Activated CD4-positive, alpha-beta T cell treated with anti-CD3 and anti-CD28 coated beads, Interleukin-2, amount 50 U/mL, for 16 hours (primary cell): ENCODE data around the gene PITPNM1.
A peak's percentile ranks its signal among the peaks of the same experiment; 100 is the strongest.
"Not testable (repeated sequence)": the region's sequence is repeated elsewhere in the genome, so short reads cannot be mapped to it uniquely, and the experiment has no call there.

Experiments used
- DNase-seq: peaks from one replicate; pipeline ENCODE4 v3.0.0-alpha.2; 2020

The PITPNM1 gene

DNA sequence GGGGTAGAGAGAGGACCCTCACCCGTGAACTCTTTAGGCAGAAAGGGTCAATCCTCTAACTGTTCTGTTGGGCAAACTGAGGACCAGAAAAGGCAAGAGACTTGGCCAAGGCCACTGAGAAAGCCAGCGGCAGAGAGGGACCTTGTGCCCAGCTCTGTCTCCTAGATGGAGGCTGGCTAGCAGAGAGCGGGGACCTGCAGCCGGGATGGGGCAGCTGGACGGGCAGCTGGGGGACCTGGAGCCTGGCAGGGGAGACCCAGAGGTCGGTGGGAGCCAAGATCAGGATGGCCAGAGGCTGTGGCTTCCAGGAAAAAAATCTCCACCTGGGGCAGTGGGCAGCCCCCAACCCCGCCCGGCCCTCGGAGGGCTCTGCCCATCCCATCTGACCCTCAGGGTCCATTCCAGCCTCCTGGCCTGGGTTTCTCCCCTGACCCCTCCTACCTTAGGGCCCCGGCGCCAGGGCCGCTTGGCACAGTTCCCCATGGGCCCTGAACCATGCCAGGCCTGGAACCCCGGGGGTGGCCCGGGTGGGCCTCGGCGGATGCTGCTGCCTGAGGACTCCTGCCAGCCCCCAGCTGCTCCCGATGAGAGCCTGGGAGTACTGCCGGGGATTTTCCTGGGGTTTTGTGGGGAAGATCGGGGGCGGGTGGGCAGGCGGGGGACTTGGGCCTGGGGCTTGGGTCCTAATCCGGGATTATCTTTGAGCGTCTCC lies 17.8 kb upstream of the PITPNM1 start, which contains the start of gene CABP2:
CABP2 (minus strand) TSS at position 603 of the 712 bp plus-strand sequence; CDS start at position 483, 120 bp downstream.
- no peak for DNase-seq

DNA sequence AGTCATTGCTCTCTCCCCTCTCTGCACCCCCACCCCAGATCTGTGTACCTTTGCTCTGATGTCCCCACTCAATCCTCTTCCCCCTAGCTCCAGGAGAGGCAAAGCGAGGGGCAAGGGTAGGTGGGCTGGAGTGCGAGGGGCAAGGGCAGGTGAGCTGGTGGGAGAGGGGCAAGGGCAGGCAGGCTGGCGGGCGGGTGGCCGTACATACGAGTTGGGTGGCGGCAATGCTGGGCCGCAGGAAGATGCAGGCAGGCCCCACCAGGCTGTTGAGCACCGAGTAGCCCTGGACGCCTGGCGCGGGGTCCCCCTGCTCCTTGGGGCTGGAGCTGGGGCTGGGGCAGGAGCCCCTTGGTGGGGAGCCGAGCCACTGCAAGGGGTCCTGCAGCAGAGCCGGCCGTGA lies 17.2 kb upstream of the PITPNM1 start:
- no peak for DNase-seq

DNA sequence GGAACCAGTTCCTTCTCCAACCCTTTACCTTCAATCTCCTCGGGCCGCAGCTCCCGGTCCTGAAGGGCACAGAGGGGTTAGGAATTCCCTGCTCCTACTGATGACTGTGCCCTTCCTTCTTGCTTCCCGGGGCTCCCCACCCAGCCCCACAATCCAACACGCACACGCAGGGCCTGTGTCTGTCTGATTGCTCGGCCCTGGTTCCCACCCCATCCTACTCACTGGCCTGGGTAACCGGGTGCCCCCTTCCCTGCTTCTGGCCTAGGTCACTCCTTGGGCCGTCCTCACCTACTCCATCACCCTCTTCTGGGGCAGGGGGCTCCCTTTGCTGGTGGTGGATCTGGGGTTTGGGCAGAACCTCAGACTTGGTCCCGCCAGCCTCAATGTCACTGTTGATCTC lies 16.8 kb upstream of the PITPNM1 start:
- no peak for DNase-seq

DNA sequence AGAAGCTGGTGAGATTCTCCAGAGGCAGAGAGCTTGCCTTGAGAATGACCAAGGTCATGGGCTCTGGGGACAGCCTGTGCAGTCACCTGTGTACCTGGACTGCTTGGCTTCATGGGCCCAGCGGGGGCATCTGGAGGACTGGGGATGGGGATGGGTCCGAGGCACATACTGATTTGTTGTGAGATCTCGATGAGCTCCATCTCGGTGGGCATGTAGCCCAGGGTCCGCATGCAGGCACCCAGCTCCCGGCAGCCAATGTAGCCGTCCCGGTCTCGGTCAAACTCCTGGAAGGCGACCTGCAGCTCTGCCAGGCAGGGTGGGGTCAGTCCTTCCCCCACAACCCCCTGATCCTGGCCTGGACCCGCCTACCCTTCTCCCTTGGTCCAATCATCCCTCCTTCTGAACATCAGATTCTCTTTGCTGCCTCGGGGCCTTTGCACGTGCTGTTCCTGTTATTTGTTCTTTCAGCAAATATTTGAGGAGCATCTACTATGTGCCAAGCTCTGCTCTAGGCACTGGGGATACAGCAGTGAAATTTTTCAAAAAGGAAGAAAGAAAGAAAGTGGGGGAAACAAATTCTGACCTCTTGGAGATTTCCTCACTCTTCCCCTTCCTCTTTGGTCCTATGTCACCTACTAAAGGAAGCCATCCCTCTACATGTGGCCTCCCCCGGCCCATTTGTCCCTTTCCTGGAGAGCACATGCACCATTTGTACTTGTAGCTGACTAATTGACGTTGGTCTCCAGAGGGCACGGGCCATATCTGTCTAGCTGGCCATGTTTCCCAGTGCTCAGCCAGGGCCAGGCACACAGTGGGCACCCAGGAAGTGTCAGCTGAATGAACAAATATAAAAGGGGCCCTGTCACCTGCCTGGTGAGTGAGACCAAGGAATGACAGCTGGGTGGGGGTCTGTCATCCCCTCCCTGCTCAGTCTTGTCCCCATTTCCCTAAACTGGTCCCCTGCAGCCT lies 16.0 kb upstream of the PITPNM1 start:
- no peak for DNase-seq

DNA sequence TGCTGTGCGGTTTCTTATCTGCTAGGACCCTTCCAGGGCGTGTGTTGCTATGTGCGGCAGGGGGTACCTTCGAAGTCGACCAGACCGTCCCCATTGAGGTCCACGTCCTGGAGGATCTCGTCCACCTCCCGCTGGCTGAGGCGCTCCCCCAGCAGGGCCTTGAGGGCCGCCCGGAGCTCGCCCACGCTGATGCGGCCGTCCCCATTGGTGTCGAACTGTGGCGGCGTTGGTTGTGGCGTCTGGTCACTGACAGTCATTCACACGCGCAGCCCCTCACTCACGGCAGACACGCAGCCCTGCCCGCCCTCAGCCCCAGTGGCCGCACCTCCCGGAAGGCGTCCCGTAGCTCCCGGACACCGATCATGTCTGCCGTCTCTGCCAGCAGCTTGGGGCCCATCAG lies 14.6 kb upstream of the PITPNM1 start:
- DNase-seq: no peak

DNA sequence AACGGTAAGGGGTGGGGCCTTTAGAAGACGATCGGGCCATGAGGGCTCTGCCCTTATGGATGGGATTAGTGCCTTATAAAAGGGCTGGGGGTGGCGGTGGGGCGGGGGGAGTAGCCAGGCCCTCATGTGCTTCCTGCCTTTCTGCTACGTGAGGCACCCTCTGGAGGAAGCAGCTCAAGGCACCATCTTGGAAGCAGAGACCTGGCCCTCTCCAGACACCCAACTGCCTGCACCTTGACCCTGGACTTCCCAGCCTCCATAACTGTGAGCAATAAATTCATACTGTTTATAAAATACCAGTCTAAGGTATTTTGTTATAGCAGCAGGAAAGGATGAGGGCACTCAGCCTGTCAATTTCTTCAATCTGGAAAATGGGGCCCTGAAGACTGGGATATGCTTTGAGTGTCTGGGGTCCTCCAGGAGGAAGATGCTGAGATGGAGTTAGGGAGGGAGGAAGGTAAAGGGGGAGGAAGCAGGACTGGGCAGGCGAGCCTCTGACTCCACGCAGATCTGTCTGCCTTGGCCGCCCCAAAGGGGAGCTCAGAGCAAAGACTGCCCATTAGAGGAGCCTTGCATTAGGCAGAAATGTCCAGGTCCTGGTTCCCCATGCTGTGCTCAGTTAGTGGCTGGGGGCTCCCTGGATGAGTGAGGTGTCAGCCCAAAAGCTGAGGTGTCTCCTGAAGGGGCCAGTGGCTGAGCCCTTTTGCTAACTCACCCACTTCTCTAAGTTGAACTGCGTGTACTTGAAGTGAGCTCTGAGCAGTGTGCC lies 12.8 kb upstream of the PITPNM1 start:
- DNase-seq: no peak

DNA sequence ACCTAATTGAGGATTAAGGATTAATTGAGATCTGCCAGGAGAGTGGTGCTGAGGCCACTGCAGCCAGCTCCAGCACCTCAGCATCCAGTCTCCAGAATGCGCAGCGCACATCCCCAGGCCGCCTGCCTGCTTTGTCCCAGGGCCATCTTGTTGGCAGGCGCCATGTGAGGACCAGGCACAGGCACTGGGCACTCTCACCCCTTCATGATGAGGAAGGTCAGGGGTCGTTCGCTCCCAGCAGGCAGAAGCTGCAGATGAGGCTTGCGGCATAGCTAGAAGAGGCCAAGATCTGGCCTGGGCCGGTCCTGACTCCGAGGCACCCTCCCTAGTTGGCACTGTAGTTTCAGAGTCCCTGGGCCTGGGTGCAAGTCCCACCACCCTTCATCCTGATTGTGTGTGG lies 11.6 kb upstream of the PITPNM1 start:
- no peak for DNase-seq

DNA sequence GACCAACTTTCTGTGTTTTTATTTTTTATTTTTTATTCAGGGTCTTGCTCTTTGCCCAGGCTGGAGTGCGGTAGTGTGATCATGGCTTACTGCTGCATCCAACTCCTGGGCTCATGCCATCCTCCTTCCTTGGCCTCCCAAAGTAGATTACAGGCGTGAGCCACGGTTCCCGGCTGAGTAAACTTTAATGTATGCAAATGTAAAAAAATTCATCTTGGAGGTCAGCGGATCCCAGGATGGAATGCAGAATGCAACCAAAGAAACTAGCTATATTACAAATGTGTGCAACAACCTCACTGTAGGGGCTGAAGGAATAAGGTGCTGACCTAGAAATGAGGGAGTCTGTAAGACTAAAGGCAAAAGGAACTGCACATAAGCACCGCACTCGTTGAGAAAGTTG lies 9.0 kb upstream of the PITPNM1 start:
- no peak for DNase-seq

DNA sequence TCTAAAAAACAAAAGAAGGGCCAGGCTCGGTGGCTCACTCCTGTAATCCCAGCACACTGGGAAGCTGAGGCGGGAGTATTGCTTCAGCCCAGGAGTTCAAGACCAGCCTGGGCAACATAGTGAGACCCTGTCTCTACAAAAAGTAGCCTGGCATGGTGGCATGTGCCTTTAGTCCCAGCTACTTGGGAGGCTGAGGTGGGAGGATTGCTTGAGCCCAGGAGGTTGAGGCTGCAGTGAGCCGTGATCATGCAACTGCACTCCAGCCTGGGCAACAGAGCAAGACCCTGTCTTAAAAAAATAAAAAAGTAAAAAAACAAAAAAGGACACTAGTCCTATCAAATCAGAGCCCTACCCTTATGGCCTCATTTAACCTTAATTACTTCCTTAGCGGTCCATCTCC lies 6.4 kb upstream of the PITPNM1 start:
- not testable (repeated sequence) for DNase-seq

DNA sequence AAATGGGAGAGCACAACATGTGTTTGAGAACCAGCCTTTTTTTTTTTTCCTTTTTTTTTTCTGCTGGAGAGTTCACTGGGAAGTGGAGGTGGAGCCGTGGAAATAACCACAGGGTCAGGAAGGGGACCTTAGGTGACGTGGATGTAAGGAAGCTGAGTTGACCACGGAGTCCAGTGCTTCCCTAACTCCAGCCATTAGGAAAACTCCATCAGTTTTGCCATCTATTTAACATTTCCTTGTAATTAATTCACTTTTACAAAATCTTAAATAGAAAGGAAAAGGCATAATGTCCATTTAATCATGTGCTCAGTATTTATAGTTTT lies 4.8 kb upstream of the PITPNM1 start:
- no peak for DNase-seq

DNA sequence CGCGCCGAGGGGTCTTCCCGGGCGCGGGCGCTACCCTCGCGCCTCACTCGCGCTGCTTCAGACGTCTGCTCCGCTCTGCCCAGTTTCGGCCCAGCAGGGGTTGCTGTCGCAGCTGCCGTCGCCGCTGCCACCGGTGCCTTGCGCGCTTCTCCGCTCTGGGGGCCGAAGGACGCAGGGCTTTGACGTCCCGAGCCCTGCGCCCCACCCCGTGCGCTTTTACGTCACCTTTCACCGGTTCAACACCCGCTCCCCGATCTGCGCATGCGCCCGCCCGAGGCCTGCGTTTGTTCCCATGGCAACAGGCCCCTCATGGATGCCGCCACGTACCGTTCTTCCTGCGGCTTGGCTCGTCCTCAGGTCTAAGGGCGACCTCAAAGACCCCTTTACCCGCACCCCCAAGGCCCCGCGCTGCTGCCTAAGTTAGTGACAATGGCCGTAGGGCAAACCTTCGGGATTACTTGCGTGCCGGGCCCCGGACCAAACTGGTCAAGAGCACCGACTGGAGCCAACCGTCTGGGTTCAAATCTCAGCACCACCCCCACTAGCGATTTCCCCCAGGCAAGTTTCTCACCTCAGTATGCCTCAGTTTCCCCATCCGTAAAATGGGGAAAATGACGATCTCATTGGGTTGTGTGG lies 3.4 kb upstream of the PITPNM1 start:
- peak; percentile 98 for DNase-seq

DNA sequence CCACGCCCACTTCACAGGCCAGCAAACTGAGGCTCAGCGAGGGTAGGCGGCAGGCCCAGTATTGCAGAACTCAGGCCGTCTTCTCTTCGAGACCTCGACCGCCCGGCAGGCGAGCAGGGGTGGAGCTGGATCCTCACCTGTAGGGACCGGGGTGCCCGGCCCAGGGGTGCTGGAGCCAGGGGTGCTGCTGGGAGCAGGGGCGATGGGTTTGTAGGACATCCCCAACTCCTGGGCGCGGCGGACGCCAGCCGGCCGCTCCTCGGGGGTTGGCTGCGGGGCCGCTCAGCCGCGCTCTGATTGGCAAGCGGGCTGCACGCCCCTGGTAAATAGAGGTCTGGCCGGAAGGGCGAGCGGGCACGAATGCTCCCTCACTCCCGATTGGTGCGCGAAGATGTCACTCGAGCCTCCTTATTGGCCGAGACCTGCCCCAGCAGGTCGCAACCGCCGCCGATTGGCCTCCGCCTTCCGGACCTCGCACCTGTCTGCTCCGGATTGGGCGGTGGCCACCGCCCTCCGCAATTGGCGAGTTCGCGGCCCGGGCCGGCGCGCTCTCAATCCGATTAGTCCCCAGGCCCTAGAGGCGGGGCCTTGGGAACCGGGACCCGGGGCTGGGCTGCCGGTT lies 2.8 kb upstream of the PITPNM1 start, which contains the start of gene CDK2AP2:
CDK2AP2 (minus strand) TSS at position 299 of the 622 bp plus-strand sequence; CDS start at position 219, 80 bp downstream.
- peak; percentile 100 for DNase-seq

DNA sequence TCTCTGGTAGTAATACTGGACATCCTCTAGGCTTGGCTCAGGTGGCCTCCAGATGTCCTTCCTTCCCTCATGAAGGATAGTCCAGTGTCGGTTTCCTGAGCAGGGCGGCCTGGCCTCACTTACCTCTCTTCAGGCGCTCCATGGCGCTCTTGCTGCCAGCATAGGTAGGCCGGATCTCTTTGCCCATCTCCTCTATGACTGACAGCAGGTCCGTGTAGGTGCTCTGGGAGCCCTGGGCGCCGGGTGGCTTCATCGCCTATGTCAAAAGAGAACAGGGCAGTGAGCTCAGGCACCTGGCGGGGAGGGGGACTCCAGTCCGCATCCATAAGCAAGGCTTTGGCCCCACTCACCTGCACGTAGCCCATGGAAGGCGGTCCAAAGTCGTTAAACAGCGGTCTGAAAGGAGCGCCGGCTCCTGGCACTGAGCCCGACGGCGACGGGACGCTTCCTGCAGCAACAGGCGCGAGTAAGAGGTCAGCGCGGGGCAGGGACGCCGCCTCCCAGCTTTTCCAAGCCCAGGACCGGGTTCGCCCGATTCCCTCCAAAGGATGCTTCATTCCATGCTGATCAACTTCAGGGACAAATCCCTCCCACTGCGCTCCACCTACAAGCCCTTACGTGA lies 2.2 kb upstream of the PITPNM1 start:
- DNase-seq: no peak

DNA sequence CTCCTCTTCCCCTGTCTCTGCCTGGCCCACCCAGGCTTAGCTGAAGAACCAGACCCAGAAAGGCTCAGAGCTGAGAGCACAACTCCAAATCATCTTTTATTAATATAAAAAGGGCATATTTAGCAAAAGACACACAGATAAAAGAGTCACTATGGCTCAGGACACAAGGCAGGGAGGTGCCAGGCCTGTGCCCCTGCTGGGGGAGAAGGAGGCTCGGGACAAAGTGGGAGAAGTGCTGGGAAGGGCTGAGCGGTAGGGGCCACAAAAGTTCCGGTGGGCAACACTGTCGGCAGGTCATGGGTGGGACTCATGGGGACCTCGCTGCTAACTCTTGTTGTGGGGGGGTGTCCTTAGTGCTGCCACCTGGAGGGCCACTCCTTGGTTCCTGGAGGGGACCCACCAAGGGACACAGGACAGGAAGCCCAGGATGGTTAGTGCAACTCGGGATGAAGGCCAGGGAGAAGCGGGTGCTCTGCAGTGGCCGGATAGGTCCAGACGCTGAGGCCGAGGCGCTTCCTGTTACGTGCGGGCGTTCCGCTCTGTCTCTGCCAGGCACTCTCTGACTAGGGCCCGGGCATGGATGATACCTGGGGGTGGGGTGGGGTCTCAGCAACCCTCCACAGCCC lies 1.4 kb upstream of the PITPNM1 start:
- no peak for DNase-seq

DNA sequence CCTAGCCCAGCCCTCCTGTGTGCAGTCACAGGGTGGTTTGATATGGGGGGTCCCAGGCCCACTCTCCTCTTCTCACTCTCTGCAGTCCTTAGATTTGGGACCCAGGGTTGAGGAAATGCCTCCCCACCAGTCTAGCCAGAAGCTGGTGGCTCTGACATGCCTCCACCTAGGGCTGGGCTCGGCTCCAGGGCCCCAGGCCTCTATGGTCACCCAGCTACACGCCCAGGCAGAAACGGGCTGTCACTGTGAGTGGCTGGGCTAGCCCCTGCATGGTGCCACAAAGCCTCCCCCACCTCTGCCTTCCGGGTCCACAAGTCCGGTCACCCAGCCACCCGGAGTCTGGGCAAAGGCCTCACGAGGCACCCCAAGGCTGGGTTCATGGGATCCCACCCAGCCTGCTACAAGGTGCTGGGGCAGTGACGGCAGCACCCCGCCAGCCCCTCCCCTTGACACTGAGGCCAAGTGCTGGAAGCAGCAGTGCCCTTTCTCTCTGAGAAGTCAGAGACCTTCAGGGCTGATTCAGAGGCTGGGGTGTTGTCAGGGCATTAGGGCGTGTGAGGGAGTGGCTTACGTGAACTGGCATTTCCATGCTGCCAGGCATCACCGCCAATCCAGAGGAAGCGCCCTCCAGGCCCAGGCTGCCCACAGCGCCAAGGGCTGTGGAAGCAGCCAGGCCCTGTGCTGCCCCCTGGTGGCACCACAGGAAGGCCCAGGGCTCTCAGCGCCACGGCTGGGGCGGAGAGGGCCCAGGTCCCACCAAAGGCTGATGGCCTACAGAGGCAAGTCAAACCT lies 638 bp upstream of the PITPNM1 start:
- DNase-seq: peak; percentile 95

DNA sequence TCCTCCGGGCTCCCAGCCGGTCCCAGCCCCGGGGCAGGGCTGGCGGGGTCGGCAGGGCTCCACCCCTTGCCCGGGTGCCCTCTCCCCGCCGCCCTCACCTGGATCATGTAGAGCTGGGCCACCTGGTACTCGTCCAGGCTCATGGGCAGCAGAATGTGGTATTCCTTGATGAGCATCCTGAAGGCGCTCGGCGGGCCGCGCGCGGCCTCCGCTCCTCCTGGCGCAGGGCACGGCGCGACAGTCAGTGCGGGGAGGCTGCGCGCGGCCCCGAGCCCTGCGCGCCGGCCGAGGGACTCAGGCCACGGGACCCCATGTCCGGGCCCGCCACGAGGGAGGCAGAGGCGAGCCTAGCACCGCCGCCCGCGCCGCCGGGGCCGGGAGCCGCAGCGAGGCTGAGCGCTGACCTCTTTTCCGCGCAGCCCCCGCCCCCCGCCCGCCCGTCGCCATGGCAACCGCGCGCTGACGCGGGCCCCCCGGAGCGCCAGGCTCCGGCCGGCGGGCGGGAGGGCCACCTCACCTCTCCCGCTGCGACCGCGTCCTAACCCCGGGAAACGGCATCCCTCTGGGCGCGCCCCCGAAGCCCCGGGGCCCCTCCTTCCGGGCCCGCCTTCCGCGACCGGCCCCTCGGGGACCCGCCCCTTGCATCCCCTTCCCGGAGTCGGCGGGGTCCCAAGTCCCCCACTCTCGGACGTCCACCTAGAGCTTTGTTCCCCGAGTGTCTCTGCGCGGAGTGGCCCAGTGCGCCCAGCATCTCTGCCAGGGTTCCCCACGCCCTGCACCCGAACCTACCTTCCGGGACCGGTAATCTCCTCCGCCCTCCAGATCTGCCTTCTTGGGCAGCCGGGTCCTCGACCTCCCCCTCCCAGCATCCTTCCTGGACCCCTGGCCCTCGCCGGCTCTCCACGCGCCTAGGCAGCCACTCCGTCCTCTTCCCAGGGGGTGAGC lies 886 bp downstream of the PITPNM1 start:
- no peak for DNase-seq

DNA sequence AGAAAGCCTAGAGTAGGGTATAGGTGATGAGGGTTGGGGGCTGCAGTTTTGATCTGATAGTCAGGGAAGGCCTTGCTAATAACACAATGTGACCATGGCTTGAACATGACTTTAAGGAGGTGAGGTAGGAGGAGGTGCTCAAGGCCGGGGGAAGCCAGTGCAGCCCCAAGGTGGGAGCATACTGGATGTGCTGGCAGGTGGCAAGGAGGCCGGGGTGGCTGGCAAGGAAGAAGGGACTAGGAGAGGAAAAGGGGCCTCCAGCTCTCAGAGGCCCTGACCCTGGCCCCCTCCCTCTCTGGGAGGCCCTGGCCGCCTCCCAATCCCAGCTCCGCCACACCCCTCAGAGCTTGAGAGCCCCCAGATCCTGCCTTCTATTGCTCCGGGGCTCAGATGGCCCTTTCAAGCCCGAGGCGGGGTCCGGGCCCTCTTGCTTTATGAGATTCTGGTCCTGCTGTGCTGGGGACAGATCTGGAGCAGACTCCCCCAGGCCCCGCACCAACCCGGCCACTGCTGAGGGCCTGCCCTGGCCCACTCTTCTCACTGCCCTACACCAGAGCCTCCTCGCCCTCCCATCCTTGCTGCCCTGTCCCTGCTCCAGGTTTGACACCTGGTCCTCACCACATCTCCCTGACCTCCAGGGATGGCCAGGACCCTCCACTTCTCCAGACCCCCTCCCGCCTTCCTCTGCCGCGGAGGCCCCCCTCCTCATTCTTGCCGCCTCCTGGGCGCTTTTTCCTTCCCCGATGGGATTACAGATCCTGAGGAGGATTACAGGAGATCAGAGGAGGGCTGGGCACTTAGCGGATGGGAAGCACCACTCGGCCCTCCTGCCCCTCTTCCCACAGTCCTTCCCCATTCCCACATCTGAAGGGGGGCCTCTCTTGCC lies 1.8 kb downstream of the PITPNM1 start:
- DNase-seq: no peak

DNA sequence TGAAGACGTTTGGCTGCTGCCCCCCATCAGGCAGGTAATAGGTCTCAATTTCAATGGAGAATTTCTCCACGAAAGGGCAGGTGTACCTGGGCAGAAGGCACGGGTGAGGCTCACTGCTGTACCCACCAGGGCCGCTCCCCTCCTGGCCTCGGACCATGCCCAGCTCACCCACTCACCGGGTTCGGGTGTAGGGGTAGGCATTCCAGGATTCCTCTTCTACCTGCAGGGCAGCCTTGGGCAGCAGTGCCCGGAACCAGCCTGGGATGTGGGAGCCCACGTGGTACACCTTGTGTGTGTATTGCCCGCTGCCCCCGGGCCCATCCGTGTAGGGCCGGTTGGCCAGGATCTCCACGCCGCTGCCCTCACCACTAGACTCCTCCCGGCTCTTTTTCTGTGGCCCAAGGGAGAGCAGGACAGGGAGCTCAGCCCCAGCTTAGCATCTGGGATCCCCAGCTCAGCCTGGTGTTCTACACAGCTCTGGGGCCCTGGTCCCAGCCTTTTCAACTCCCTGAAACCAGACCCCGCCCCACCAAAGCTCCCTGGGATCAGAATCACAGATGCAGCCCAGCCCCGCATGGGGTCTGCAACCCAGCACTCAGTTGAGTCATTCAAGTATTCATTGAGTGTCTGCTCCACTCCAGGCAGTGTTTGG lies 2.7 kb downstream of the PITPNM1 start:
- DNase-seq: no peak
